ENCODE measurements around the gene SLC39A5.
A peak's percentile ranks its signal among the peaks of the same experiment; 100 is the strongest.

Gene SLC39A5

GRCh38 chr12:56216461-56216860, 13.4 kb upstream of the SLC39A5 start:
- DNase-seq: no peak

GRCh38 chr12:56219840-56220239, 10.0 kb upstream of the SLC39A5 start:
- no peak for DNase-seq

- no peak for DNase-seq
Measured at GRCh38 chr12:56220611-56221231, 9.1 kb upstream of the SLC39A5 start.

- DNase-seq: no peak
Measured at GRCh38 chr12:56221232-56221756, 8.6 kb upstream of the SLC39A5 start.

GRCh38 chr12:56221757-56222530, 7.9 kb upstream of the SLC39A5 start, which contains the start of gene RNF41:
RNF41 (minus strand) TSS chr12:56221922; CDS start chr12:56214047, 7,875 bp downstream.
- DNase-seq: peak; percentile 91

GRCh38 chr12:56222531-56222895, 7.3 kb upstream of the SLC39A5 start:
- DNase-seq: no peak

GRCh38 chr12:56223571-56224101, 6.2 kb upstream of the SLC39A5 start:
- no peak for DNase-seq

GRCh38 chr12:56224102-56224701, 5.6 kb upstream of the SLC39A5 start, which contains the start of gene NABP2:
NABP2 (plus strand) TSS chr12:56224342; CDS start chr12:56224857, 515 bp downstream.
- DNase-seq: peak; percentile 93

GRCh38 chr12:56224954-56225353, 4.9 kb upstream of the SLC39A5 start:
- DNase-seq: no peak

GRCh38 chr12:56229082-56229481, 769 bp upstream of the SLC39A5 start:
- no peak for DNase-seq

GRCh38 chr12:56230432-56231183, 757 bp downstream of the SLC39A5 start:
- DNase-seq: no peak

GRCh38 chr12:56231184-56231582, 1.3 kb downstream of the SLC39A5 start:
- no peak for DNase-seq

- no peak for DNase-seq
Measured at GRCh38 chr12:56234746-56235436, 5.0 kb downstream of the SLC39A5 start.

GRCh38 chr12:56236091-56236490, 6.2 kb downstream of the SLC39A5 start:
- no peak for DNase-seq

- DNase-seq: no peak
Measured at GRCh38 chr12:56236985-56237384, 7.1 kb downstream of the SLC39A5 start.

GRCh38 chr12:56237552-56237951, 7.7 kb downstream of the SLC39A5 start:
- DNase-seq: no peak

- no peak for DNase-seq
Measured at GRCh38 chr12:56241424-56242303, 11.8 kb downstream of the SLC39A5 start.

GRCh38 chr12:56242986-56243385, 13.1 kb downstream of the SLC39A5 start:
- DNase-seq: no peak

GRCh38 chr12:56243731-56244181, 13.9 kb downstream of the SLC39A5 start:
- no peak for DNase-seq

- no peak for DNase-seq
Measured at GRCh38 chr12:56244494-56244893, 14.6 kb downstream of the SLC39A5 start.

- DNase-seq: no peak
Measured at GRCh38 chr12:56247923-56248322, 18.1 kb downstream of the SLC39A5 start.

Data from stimulated activated CD4-positive, alpha-beta T cell treated with anti-CD3 and anti-CD28 coated beads, Interleukin-4, amount 100 ng/mL, for 1 hour (primary cell).